Testis (tissue), 3 donors: ENCODE measurements around the gene SMAD9. TPM values are rescaled to one million over a fixed set of nuclear protein-coding genes. Genes with fewer than 3 reads are reported as not detected.

Experiments
- DNase-seq: peaks from one replicate; pipeline ENCODE4 v3.0.0-alpha.2; 2019
- H3K27ac ChIP-seq, 2 donors: fragments of 200-600 bp; sonication (generic); one replicate each; pipeline ENCODE4 v1.5.1; 2019
- H3K27me3 ChIP-seq: fragments of 200-600 bp; sonication (generic); one replicate; pipeline ENCODE4 v1.5.1; 2019
- H3K36me3 ChIP-seq: fragments of 200-600 bp; sonication (generic); one replicate; pipeline ENCODE4 v1.5.1; 2017; ENCODE audit warnings: low read depth; ENCODE audit errors: missing control alignments
- H3K4me1 ChIP-seq: fragments of 200-600 bp; sonication (generic); one replicate; pipeline ENCODE4 v1.5.1; 2019
- H3K4me3 ChIP-seq, 2 donors: fragments of 200-600 bp; sonication (generic); one replicate each; pipeline ENCODE4 v1.5.1; 2017 to 2019
- H3K9me3 ChIP-seq: fragments of 200-600 bp; sonication (generic); one replicate; pipeline ENCODE4 v1.5.1; 2017
- POLR2A ChIP-seq: fragments of 450-650 bp; IDR thresholded peaks from one replicate; pipeline ENCODE4 v1.6.1; 2017; ENCODE audit warnings: antibody characterized with exemption, mild to moderate bottlenecking, moderate library complexity
- WGBS, 2 donors: methylation state at CpG; one replicate each; pipeline ENCODE4 v1.1.5; 2018; 5-methylcytosine and 5-hydroxymethylcytosine counted together
- intact Hi-C: fragments of 100-400 bp; cut with DNase I; formaldehyde crosslinking; loops from one replicate; pipeline ENCODE4 v1.15.1; 2023; ENCODE audit warnings: low total_unique reads
- polyA plus RNA-seq: library from polyadenylated mRNA; stranded (reverse); fragments of 350-450 nt; fragmentation: Illumina TruSeq; extraction: RNeasy Lipid Tissue Mini Kit (QIAGEN cat#74804); gene quantifications from one replicate; pipeline ENCODE4 v1.2.3, GENCODE V29; 2014; ENCODE audit warnings: low read depth, low replicate concordance; ENCODE audit not compliant: insufficient read depth
- total RNA-seq, 2 donors: library from RNA; depleted of rRNA; stranded (reverse); fragments of >200 nt; gene quantifications; one replicate each; pipeline ENCODE4 v1.2.3, GENCODE V29; 2016
- TF ChIP-seq, protein P1 (sequence below), 3 experiments: fragments of 450-650 bp in 2 of 3; fragments of 200-600 bp in 1 of 3; sonication (generic) in 1 of 3; IDR thresholded peaks; one replicate each; pipeline ENCODE4 v1.5.1; 2016 to 2019; ENCODE audit warnings: antibody characterized with exemption in 3 of 3, mild to moderate bottlenecking in 2 of 3, moderate library complexity in 1 of 3

SMAD9 gene
- total and polyA plus RNA-seq, 3 donors from 2014 or later: 4.2 to 11.3 (median 10.9) TPM

DNA sequence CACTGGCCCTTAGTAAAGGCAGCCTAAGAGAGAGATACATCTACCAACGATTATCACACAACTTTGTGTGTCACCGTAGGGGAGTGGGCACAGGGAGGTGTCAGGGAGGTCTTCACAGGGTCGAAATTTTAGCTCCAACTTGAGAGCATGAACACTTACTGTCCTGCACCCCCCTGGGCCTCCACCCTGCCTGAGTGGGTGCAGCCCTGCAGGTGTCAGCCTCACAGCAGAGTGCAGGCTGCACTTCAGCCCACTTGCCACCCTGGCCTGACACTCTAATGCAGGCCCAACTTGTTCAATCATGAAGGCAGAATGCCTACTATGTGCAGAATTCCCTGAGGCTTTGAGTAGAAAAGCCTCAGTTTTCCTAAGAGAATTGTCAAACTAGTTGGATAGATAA, 4.0 kb upstream of the SMAD9 start:
- Histone ChIP-seq H3K27me3 (no peaks in the 10 kb centered on the region), H3K4me1 (no peaks in the 10 kb centered on the region), H3K36me3 (no peaks in the 10 kb centered on the region), H3K27ac (no peak overlapping the region), H3K9me3 (no peaks in the 10 kb centered on the region), H3K4me3 (no peak overlapping the region)
- no peak for TF ChIP-seq POLR2A
- TF ChIP-seq, protein P1, sequence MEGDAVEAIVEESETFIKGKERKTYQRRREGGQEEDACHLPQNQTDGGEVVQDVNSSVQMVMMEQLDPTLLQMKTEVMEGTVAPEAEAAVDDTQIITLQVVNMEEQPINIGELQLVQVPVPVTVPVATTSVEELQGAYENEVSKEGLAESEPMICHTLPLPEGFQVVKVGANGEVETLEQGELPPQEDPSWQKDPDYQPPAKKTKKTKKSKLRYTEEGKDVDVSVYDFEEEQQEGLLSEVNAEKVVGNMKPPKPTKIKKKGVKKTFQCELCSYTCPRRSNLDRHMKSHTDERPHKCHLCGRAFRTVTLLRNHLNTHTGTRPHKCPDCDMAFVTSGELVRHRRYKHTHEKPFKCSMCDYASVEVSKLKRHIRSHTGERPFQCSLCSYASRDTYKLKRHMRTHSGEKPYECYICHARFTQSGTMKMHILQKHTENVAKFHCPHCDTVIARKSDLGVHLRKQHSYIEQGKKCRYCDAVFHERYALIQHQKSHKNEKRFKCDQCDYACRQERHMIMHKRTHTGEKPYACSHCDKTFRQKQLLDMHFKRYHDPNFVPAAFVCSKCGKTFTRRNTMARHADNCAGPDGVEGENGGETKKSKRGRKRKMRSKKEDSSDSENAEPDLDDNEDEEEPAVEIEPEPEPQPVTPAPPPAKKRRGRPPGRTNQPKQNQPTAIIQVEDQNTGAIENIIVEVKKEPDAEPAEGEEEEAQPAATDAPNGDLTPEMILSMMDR (IDR thresholded peaks at IDR 0.05): no peak
- DNase-seq: no peak
- WGBS, 2 donors: 81 to 82% methylated on average over 3 of the region's 3 CpGs
- intact Hi-C loops: no loop called here

DNA sequence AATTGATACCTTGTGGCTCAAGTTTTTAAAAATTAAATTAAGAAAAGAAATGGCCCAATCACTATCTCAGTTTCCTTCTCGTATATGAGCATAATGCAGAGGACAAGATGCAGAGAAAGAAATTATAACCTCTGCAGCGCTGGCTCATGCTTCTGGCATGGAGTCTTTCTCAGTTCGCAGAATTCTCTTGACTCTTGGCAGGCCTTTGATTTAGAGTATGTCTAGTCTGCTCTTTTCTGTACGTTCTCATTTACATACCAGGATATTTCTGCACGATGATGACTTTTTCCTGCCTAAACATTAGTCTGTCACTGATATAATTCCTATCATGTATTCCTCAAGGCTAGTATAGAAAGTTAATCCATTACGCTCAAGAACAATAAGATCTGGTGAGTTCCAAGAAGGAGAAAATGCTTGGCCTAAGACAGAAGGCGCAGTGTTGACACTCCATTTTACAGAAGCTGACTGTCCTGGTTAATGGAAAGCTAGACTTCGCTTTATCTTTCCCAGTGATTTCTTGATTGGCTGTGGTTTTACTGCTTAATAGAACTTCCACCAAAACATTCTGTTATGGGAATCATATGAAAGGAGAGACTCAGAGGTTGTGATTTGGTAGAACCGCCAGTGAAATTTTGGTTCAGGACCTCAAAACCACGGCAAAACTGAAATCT, 1.7 kb upstream of the SMAD9 start:
- 64 to 65% methylated on average over 10 of the region's 10 CpGs for WGBS, 2 donors
- H3K9me3 ChIP-seq: no peaks in the 10 kb centered on the region
- no peaks in the 10 kb centered on the region for H3K36me3 ChIP-seq
- H3K4me1 ChIP-seq: no peaks in the 10 kb centered on the region
- intact Hi-C loops: no loop called here
- DNase-seq: no peak
- TF ChIP-seq, protein P1 (IDR thresholded peaks at IDR 0.05): no peak
- TF ChIP-seq POLR2A: no peak
- no peak overlapping the region for H3K27ac ChIP-seq
- H3K4me3 ChIP-seq: no peak overlapping the region
- no peaks in the 10 kb centered on the region for H3K27me3 ChIP-seq

DNA sequence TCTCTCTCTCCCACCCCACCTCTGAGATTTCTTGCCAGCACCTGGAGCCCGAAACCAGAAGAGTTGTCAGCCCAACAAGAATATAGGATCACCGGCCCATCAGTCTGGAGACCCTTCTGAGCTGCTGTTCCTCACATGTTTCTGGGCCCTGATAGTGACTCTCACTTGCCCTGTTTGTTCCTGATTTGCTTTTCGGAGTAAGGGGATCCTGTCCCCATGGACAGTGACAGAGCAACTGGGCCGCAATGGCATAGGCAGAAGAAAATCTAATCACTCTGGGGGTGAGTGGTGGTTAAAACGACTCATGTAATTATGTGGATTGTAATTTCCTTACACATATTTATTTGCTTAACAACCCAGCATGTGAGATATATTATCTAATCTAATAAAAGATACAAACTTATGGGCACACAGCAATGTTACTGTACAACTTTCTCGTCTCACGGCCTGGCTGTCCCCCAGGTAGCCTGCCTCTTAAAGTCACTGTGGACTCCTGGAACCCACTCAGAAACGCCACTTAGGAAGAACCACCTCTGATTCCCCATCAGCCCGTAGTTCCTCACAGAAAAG, 663 bp upstream of the SMAD9 start:
- Histone ChIP-seq H3K9me3 (no peaks in the 10 kb centered on the region), H3K4me1 (no peaks in the 10 kb centered on the region), H3K36me3 (no peaks in the 10 kb centered on the region), H3K4me3 (peak overlapping the region; percentile 60 to 67), H3K27ac (peak overlapping the region; percentile 35 to 68), H3K27me3 (no peaks in the 10 kb centered on the region)
- 33 to 37% methylated on average over 9 of the region's 9 CpGs for WGBS, 2 donors
- intact Hi-C loops: no loop called here
- TF ChIP-seq, protein P1 (IDR thresholded peaks at IDR 0.05): no peak
- no peak for TF ChIP-seq POLR2A
- no peak for DNase-seq

- Histone ChIP-seq H3K4me1 (no peaks in the 10 kb centered on the region), H3K36me3 (no peaks in the 10 kb centered on the region), H3K27me3 (no peaks in the 10 kb centered on the region), H3K27ac (peak overlapping the region; percentile 55 to 66), H3K4me3 (peak overlapping the region; percentile 67 to 73), H3K9me3 (no peaks in the 10 kb centered on the region)
- TF ChIP-seq POLR2A: no peak
- TF ChIP-seq, protein P1 (IDR thresholded peaks at IDR 0.05): no peak
- peak; percentile 56 for DNase-seq
- intact Hi-C loops: no loop called here
- 0 to 1% methylated on average over 20 to 51 of the region's 51 CpGs for WGBS, 2 donors
Measured at GRCh38 chr13:36919171-36919832, 736 bp downstream of the SMAD9 start.
